ENCODE measurements around the gene CNTNAP4. TPM values are rescaled to one million over a fixed set of nuclear protein-coding genes. Genes with fewer than 3 reads are reported as not detected.

The CNTNAP4 gene
- total RNA-seq, 1 donor from 2014 or later, result not detected

DNA sequence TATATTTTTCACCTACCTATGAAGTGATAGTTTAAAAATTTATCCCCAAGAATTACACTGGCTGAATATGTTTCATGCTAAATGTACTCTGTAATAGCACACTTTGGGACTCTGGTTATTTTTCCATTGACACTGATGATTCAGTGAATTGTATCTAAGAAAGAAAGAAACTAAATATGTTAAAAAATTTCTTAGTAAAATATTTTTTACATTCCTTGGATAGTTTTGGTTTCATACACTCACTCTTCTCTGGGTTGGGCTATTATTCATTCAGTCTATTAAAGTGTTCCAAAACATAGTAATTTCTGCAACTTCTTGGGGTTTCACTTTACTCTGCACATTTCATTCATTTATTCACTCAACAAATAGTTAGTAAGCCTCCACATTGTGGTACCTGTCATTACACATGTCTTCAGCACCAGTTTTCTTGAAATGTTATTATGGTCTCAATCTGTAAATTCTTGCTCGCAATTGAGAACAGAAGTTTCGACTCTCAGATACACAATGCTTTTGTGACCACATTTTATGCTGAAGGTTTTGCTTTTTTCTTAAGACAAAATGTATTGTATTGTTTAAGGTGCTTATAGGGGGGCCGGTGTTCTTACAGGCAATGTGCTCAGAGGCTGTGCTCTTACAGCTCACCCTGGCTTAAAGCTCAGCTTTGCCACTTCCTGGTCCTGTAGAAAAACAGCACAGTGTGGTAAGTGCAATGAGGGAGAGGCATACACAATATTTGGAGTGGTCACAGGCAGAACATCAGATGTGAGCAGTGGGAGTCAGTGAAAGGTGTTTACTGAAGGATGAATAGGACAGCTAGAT lies 17.4 kb downstream of the CNTNAP4 start:
- intact Hi-C loops (cut with DNase I), result no loop called here
- ATAC-seq, result no peak

DNA sequence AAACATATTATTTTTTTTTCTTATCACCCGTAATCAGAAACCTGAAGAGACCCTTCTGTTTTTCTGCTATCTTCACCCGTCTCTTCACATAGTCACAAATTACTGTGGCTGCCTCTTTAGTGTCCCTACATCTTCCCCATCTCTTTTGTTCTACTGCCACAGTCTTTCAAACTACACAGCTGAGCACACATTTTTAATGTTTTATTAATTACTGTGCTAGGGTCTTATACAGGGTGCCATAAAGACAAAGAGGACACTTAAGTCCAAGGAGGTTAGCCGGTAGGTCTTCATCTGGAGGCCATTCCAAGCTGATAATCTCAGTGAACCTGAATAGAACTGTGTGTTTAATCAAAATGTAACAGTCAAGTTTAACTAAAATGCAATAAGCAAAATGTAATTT lies 20.7 kb downstream of the CNTNAP4 start:
- intact Hi-C loops (cut with DNase I), result no loop called here
- no peak for DNase-seq (ENCODE audit: missing footprints)
- no peak for ATAC-seq

More for the DNA sequence above, 17.4 kb downstream of the CNTNAP4 start:
- DNase-seq (ENCODE audit: missing footprints), result no peak

DNA sequence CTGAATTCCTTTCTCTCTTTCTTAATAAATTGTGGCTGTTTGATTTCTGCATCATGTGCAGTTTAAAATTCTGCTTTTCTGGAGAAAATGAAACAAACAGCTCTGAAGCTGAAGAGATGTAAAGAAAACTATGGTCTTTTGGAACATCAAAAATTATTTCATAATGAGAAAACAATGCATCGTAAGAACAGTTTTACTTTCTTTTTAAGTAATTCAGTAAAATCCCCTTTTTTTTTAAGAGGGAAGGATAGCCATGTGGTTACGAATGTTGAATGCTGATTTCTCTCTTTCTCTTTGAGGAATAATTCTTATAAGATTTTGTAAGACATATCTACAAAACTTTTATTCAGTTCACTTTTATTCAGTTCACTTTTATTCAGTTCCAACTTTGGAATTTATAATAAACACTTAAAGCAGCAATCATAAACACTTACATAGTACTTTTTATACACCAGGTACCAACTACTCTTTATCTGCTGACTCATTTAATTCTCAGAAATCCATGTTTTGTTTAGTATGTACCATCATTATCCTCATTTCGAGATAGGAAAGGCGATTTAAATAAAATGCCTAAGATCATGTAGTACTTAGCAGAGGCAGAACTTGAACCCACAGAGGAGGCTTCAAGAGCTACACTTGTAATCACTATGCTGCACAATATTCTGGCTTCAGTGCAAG lies 26.6 kb downstream of the CNTNAP4 start:
- DNase-seq (ENCODE audit: missing footprints) (no peak), ATAC-seq (no peak)
- intact Hi-C loops (cut with DNase I), result no loop called here

DNA sequence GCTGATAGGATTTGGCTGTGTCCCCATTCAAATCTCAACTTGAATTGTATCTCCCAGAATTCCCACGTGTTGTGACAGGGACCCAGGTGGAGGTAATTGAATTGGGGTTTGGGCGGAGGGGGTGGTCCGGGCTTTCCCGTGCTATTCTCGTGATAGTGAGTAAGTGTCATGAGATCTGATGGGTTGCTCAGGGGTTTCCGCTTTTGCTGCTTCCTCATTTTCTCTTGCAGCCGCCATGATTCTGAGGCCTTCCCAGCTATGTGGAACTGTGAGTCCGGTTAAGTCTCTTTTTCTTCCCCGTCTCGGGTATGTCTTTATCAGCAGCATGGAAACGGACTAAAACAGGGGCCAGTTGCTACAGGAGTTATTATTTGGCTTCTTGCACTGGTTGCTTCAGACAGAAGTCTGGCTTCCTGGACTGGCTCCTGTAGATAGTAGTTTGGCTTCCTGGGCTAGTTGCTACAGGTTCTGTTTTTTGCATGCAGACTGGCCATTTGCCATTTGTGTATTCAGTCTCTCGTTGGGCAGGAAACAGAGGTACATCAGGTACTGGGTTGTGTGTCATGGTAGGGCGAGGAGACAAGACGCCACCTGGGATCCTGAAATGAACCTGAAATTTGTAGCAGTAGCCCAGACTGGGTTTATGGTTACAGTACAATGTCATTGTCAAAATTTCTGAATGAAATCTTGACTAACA lies 32.6 kb downstream of the CNTNAP4 start:
- ATAC-seq, result no peak
- DNase-seq (ENCODE audit: missing footprints), result no peak
- intact Hi-C loops (cut with DNase I), result no loop called here

DNA sequence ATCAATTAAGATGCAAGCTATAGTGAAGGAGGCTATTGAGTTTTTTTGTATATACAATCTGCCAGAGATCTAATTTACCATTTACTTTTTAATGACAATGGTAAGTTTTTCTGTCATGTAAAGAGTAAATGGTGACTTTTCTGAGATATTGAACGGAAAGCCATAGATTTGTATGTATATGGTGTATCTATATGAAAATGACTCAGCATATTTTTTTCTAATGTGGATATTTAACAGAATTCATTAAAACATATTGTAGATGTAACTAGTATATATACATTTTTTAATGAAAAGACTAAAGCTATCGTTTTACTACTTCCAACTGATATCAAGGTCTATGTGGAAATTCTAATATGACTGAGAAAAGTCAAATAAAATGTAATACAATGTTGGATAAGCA lies 34.1 kb downstream of the CNTNAP4 start:
- DNase-seq (ENCODE audit: missing footprints) (no peak), ATAC-seq (no peak)
- intact Hi-C loops (cut with DNase I), result no loop called here

DNA sequence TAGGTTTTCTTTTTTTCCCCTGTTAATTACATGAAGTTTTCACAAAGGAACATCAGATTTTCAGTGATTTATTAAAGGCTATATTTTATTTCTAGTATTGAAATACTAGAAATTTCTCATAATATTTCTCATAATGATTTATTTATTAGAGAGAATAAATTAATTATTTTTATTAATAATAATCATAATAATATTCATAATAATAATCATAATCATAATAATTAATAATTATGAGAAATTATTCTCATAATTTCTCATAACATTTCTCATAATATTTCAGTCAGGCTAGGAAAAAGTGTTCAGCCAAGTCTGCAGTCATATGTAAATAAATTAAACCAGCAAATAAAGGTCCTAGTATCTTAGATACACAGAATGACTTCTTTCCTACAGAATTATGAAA lies 41.4 kb downstream of the CNTNAP4 start:
- intact Hi-C loops (cut with DNase I), result no loop called here
- DNase-seq (ENCODE audit: missing footprints), result no peak
- ATAC-seq, result no peak

DNA sequence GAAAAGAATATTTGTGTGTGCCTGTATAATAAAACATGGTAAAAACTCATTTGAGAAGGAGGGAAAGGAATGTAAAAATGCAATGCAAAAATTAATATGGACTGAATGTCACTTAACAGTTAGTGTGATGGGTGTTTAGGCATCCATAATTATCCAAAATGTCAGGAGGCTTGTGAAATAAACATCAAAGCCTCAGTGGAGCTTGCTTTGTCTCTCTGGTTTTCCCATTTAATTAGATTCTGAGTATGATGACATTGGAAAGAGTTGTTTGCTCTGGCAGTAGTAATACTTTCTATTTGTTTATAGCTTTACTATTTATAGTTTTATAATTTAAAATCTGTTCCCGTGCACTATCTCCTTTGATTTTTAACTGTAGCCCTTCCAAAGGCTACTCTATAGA lies 51.9 kb downstream of the CNTNAP4 start:
- DNase-seq (ENCODE audit: missing footprints) (no peak), ATAC-seq (no peak)

DNA sequence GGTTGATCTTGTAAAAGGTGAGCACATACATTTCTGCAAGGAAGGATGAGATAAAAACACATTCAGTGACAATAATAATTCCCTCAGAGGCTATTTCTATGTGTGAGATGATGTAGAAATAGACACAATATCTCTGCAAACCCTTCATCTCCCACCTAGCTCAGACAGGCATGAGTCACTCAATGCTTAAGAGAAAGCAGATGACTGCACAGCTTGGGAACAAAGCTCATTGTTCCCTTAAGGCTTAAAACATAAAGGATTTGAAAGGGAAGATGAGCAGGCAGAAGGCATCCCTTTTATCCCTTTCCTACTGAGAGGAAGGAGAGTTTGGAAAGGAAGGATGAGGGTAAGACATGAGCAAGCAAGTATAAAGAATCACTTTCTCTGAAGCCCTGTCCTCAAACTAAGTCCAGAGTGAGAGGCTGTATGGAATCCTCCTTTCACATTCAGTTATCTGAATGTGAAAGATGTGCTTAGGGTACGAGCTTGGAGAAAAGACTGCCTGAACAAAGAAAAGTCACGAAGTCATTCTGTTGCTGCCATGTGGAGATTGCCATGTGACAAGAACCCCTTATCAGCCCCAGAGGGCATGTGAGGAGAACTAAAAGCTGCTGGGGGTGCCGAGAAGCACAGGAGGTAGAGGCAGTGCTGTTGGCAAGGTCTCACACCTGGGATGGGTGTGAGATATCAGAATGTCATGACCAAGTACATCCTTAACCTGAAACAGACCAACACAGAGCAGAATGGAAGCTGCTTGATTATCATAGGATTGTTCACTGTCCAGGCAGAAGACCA lies 58.2 kb downstream of the CNTNAP4 start:
- ATAC-seq, result no peak
- DNase-seq (ENCODE audit: missing footprints), result no peak
- intact Hi-C loops (cut with DNase I), result no loop called here

More for the DNA sequence above, 51.9 kb downstream of the CNTNAP4 start:
- intact Hi-C loops (cut with DNase I), result no loop called here

DNA sequence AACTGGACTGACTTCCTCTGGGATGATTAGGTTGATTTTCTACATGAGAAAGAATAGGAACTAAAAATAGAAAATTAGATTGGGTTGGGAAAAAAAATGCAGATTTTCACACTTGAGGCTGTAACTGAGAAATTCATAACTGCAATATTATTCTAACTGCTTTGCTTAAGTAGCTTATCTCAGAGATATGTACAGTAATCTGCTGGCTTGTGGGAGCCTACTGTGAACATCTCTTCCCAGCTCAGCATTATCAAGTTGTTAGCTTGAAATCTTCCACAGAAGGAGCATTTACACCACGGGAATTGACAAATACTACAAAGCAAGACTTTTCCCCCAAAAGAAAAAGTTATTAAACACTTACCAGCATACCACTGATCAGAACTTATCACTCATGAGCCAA lies 58.9 kb downstream of the CNTNAP4 start:
- intact Hi-C loops (cut with DNase I), result no loop called here
- DNase-seq (ENCODE audit: missing footprints) (no peak), ATAC-seq (no peak)

DNA sequence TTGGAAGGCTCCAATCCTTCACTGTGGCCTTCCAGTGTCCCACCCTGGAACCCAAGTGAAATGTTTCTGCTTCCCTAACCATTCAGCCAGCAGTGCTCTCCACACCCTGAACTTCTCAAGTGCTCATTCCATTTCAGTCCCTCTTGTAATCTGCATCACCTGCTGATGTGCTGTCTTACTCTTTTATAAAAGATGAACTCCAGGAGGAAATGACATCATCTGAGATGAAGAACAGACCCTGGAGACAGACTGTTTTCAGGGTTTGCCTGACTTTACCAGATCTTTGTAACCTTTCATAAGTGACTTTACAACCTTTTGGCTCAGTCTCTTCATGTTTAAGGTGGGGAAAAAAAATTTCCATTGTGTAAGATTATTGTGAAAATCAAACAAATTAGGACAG lies 61.3 kb downstream of the CNTNAP4 start:
- ATAC-seq, result no peak
- intact Hi-C loops (cut with DNase I), result no loop called here
- no peak for DNase-seq (ENCODE audit: missing footprints)

DNA sequence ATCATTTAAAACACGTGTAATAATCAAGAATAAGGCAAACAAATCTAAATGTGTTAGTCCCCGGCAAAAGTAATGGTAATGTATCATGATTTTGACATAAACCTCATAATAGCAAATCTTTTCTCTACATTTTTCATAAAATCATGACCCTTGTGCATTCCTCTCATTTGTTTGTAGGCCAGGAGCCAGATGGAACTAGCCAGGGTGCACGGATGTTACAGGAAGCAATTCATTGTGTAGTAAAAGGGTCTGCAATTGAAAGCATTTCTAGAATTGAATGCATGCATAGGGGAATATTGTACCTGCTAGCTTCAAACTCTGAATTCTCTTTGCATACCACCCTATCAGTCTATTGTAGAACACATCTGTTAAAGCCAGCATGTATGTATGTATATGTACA lies 66.6 kb downstream of the CNTNAP4 start:
- DNase-seq (ENCODE audit: missing footprints), result no peak
- ATAC-seq, result no peak

DNA sequence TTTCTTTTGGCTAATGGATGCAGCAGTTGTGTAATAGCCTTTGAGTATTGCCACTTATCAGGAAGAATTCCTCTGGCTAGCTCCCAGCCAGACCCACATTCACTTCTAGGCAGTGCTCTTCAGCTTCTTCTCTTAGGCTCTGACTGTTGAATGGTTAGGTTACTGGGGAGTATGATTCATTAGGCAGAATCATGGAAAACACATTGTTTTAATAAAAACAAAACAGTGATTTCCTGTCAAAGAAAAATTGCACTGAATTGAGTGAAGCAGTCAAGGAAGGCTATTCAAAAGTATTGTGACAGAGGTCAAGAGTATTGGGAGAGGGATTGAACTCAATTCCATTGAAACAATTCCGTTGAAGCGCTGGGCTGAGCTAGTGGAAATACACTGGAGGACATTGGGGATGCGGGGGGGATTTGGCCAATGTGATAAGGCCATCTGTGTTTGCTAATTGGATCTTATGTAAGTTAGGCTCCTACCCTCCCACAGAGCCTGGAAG lies 68.0 kb downstream of the CNTNAP4 start:
- ATAC-seq, result peak; percentile 98
- intact Hi-C loops (cut with DNase I), result no loop called here
- DNase-seq (ENCODE audit: missing footprints), result peak; percentile 64

More for the DNA sequence above, 66.6 kb downstream of the CNTNAP4 start:
- intact Hi-C loops (cut with DNase I), result no loop called here

DNA sequence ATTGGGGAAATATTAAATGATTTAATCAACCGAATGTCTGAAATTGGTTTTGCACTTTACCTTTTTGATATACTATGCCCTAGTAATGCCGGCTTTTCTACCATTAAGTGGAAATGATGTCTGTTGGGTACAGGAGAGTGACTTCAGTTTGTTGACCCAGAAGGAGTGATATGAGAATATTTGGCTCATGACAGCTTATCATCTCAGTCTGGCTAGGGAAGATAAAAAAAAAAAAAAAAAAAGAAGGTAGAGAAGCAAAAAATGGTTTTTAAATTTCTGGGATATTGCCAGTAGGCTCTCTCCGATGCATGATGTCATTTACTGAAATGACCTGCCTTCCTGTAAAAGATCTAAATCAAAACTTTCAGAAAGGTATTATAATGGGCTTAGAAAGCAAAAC lies 69.0 kb downstream of the CNTNAP4 start:
- no peak for DNase-seq (ENCODE audit: missing footprints)
- intact Hi-C loops (cut with DNase I), result no loop called here
- ATAC-seq, result no peak

DNA sequence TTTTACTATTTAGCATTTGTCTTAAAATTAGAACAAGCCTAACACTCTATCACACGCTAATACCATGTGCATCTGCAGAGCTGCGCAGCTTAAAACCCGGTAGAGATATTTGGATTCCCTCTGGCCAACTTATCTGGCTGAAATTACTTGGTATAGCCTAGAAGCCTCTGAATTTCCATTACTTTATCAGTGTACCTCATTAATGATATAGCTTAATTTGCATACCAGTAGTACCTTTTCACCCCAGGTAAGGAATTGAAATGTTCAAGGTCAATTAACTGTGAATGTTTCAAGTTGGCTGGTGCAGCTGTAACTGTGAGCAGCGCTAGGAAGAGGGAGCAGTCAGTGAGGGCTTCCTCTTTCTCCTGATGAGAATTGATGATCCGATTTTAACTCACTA lies 74.2 kb downstream of the CNTNAP4 start:
- DNase-seq (ENCODE audit: missing footprints) (no peak), ATAC-seq (no peak)
- intact Hi-C loops (cut with DNase I), result no loop called here

DNA sequence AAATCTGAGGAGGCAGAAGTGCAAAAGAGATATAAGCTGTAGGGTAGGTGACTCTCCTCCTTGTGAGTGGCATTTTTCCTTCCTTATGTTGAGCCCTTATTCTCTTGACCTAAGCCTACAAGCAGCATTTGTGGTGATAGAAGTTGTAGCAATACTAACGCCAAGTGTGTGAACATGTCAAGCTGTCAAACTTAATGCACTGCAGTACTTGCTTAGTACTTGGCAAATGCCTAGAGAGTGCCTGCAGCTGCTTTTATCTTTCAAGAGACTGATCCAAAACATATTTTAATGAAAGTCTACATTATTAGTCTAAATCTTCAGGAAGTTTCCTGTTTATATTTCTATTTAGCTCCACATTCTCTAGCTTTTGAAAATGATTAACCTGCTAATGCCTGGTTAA lies 83.2 kb downstream of the CNTNAP4 start:
- intact Hi-C loops (cut with DNase I), result no loop called here
- no peak for ATAC-seq
- DNase-seq (ENCODE audit: missing footprints), result no peak

DNA sequence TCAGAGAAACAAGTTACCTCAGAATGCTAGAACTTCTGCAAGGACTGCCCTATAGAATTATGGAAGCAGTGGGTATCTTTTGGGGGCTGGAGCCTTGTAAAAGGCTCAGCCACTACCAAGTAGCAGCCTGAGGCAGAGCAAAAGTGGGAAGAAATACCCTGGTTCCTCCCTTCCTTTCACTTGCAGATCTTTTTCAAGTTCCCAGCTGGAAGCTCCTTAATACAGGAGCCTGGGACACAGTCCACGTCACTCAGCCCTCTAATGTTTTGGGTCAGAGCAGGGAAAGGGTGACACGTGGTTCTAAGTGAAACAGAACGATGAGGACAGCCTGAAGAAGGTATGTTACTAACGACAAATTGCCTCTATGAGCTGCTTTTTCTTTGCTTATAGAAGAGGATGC lies 93.1 kb downstream of the CNTNAP4 start:
- ATAC-seq, result no peak
- intact Hi-C loops (cut with DNase I), result no loop called here
- DNase-seq (ENCODE audit: missing footprints), result no peak

DNA sequence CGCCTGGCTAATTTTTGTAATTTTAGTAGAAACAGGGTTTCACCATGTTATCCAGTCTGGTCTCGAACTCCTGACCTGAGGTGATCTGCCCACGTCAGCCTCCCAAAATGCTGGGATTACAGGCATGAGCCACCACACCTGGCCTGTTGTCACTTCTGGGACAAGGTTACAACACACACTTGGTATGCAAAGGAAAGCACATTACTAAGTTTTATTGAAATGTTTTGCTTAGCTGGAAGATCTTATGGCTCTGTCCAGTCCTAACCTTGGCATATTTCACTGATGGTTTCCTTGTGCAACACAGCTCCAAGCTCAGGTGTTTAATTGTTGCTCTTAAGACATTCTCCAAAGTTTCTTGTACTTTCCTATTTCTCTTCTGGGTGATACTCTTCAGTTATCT lies 94.2 kb downstream of the CNTNAP4 start:
- intact Hi-C loops (cut with DNase I), result no loop called here
- no peak for ATAC-seq
- no peak for DNase-seq (ENCODE audit: missing footprints)

DNA sequence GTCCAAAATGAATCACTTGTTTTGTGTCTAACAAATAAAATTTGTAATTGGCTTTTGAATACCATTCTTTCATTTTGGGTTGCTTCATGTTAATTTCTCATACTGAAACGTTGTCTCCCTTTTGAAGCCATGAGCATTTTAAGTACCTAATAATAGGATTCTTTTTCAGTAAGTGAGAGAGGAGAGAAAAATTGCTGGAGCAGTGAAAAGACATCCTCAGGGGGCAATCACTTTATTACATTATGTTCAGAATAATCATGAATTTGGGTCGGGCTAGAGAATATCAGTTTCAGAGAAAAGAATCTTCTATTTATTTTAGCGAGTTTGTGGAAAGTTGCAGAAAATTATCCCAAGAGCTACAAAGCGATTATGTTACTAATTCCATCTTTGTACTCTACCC lies 96.8 kb downstream of the CNTNAP4 start:
- intact Hi-C loops (cut with DNase I), result no loop called here
- DNase-seq (ENCODE audit: missing footprints) (no peak), ATAC-seq (no peak)

DNA sequence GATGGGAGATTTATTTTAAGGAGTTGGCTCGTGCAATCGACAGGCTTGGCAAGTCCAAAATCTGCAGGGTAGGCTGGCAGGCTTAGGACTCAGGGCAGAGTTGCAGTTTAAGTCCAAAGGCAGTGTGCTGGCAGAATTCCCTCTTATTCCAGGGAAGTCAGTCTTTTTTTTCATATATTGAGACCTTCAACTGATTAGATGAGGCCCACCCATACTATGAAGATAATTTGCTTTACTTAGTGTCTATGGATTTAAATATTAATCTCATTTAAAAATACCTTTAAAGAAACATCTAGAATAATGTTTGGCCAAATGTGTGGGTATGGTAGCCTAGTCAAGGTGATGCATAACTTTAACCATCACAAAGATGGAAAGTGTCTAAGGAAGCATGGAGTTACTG lies 99.8 kb downstream of the CNTNAP4 start:
- intact Hi-C loops (cut with DNase I), result no loop called here
- no peak for DNase-seq (ENCODE audit: missing footprints)
- no peak for ATAC-seq
